GM12891 (cell line): Measurements from ENCODE around the gene VPS35L.

ENCODE experiments used
- DNase-seq: peaks from one replicate; pipeline ENCODE4 v3.0.0; 2011; ENCODE audit warnings: low spot score; ENCODE audit not compliant: insufficient read length
- FAIRE-seq: peaks from 2 replicates; lab custom pipeline; 2011; peaks lifted over from hg19 to GRCh38; lab: Jason Lieb, UNC
- PAX5 ChIP-seq: IDR thresholded peaks from 2 replicates; pipeline ENCODE4 v1.6.1; 2011; ENCODE audit warnings: low read length, moderate library complexity, mild to moderate bottlenecking; ENCODE audit not compliant: insufficient read depth, severe bottlenecking
- POLR2A ChIP-seq: IDR thresholded peaks from 2 replicates; pipeline ENCODE4 v1.6.1; 2011; ENCODE audit warnings: low read depth, low read length, control low read depth
- POLR2AphosphoS5 ChIP-seq: IDR thresholded peaks from 2 replicates; pipeline ENCODE4 v1.6.1; 2011; ENCODE audit warnings: low read depth, low read length, control low read depth
- POU2F2 ChIP-seq: IDR thresholded peaks from 2 replicates; pipeline ENCODE4 v1.6.1; 2011; ENCODE audit warnings: low read depth, mild to moderate bottlenecking, control low read depth, low read length, moderate library complexity
- SPI1 ChIP-seq: IDR thresholded peaks from 2 replicates; pipeline ENCODE4 v1.6.1; 2011; ENCODE audit warnings: low read depth, low read length, control low read depth
- TAF1 ChIP-seq: IDR thresholded peaks from 2 replicates; pipeline ENCODE4 v1.6.1; 2011; ENCODE audit warnings: low read depth, low read length, control low read depth

VPS35L gene

GRCh38 chr16:19699472-19699871, 144.0 kb downstream of the VPS35L start:
- TF ChIP-seq POU2F2 (no peak), POLR2AphosphoS5 (no peak)
- FAIRE-seq = no peak

GRCh38 chr16:19700319-19700781, 144.8 kb downstream of the VPS35L start:
- TF ChIP-seq TAF1 (no peak), SPI1 (no peak), POU2F2 (no peak), POLR2A (no peak), POLR2AphosphoS5 (no peak), PAX5 (no peak)
- FAIRE-seq = no peak
- DNase-seq = no peak

More at GRCh38 chr16:19699472-19699871, 144.0 kb downstream of the VPS35L start:
- no peak for DNase-seq

- DNase-seq (no peak), FAIRE-seq (no peak)
- TF ChIP-seq POLR2AphosphoS5 = no peak
- TF ChIP-seq POLR2A = no peak
- no peak for TF ChIP-seq POU2F2
- no peak for TF ChIP-seq PAX5
- TF ChIP-seq SPI1 = no peak
- no peak for TF ChIP-seq TAF1
These were observed 145.6 kb downstream of the VPS35L start for GRCh38 chr16:19701091-19701490.

GRCh38 chr16:19703172-19703889, 147.8 kb downstream of the VPS35L start:
- DNase-seq = no peak
- TF ChIP-seq POLR2AphosphoS5 (no peak), POLR2A (no peak), PAX5 (no peak), POU2F2 (no peak), TAF1 (no peak), SPI1 (no peak)
- no peak for FAIRE-seq

- FAIRE-seq = no peak
- no peak for TF ChIP-seq TAF1
- no peak for TF ChIP-seq POU2F2
- TF ChIP-seq SPI1 = no peak
- no peak for TF ChIP-seq POLR2A
- TF ChIP-seq POLR2AphosphoS5 = no peak
- no peak for TF ChIP-seq PAX5
- DNase-seq = no peak
These were observed 149.0 kb downstream of the VPS35L start for GRCh38 chr16:19704321-19705145.

- DNase-seq (no peak), FAIRE-seq (no peak)
- TF ChIP-seq SPI1 (no peak), PAX5 (no peak), POLR2AphosphoS5 (no peak)
These were observed 149.6 kb downstream of the VPS35L start for GRCh38 chr16:19705146-19705501.

- FAIRE-seq = no peak
- TF ChIP-seq PAX5 = no peak
- no peak for TF ChIP-seq POLR2AphosphoS5
- TF ChIP-seq TAF1 = no peak
- TF ChIP-seq POLR2A = no peak
- no peak for TF ChIP-seq SPI1
- no peak for TF ChIP-seq POU2F2
- DNase-seq = no peak
These were observed 150.3 kb downstream of the VPS35L start for GRCh38 chr16:19705843-19706242.

- no peak for FAIRE-seq
- TF ChIP-seq PAX5 = no peak
- no peak for TF ChIP-seq POLR2AphosphoS5
- TF ChIP-seq POU2F2 = no peak
- TF ChIP-seq TAF1 = no peak
- TF ChIP-seq POLR2A = no peak
- TF ChIP-seq SPI1 = no peak
These were observed 151.3 kb downstream of the VPS35L start for GRCh38 chr16:19706846-19707245.

GRCh38 chr16:19707569-19708295, 152.2 kb downstream of the VPS35L start:
- DNase-seq (no peak), FAIRE-seq (no peak)
- TF ChIP-seq POU2F2 = no peak
- TF ChIP-seq SPI1 = no peak
- TF ChIP-seq POLR2AphosphoS5 = no peak

More at GRCh38 chr16:19706846-19707245, 151.3 kb downstream of the VPS35L start:
- no peak for DNase-seq
